Esophagus muscularis mucosa (tissue), 4 donors: ENCODE results near the gene LGR5. TPM values are rescaled to one million over a fixed set of nuclear protein-coding genes. Genes with fewer than 3 reads are reported as not detected.

ENCODE experiments used
- DNase-seq: peaks from one replicate; pipeline ENCODE4 v3.0.0-alpha.2; 2017; ENCODE audit errors: extremely low spot score
- H3K27ac ChIP-seq, 4 donors: fragments of 200-600 bp; sonication (generic); replicated peaks in 1 of 4; 1 replicate in 3 of 4; 2 replicates in 1 of 4; pipeline ENCODE4 v1.5.1; 2016 to 2019; ENCODE audit warnings: mild to moderate bottlenecking in 1 of 4
- H3K27me3 ChIP-seq, 4 donors: fragments of 200-600 bp; sonication (generic); one replicate each; pipeline versions ENCODE4 v1.5.1 to v1.6.0; 2016 to 2019
- H3K36me3 ChIP-seq, 4 donors: fragments of 200-600 bp; sonication (generic); one replicate each; pipeline ENCODE4 v1.5.1; 2016 to 2019
- H3K4me1 ChIP-seq, 4 donors: fragments of 200-600 bp; sonication (generic); one replicate each; pipeline ENCODE4 v1.5.1; 2016 to 2019
- H3K4me3 ChIP-seq, 4 donors: fragments of 200-600 bp; sonication (generic); 1 replicate in 2 of 4; 2 replicates in 2 of 4; pipeline ENCODE4 v1.5.1; 2016 to 2019; ENCODE audit warnings: mild to moderate bottlenecking in 4 of 4, moderate library complexity in 1 of 4
- H3K9me3 ChIP-seq, 4 donors: fragments of 200-600 bp; sonication (generic); 1 replicate in 3 of 4; 2 replicates in 1 of 4; pipeline ENCODE4 v1.5.1; 2016 to 2019
- CTCF ChIP-seq, 3 experiments: fragments of 200-600 bp in 2 of 3; fragments of 450-650 bp in 1 of 3; sonication (generic) in 2 of 3; IDR thresholded peaks; one replicate each; pipeline ENCODE4 v1.5.1; 2017 to 2019; ENCODE audit warnings: antibody characterized with exemption in 3 of 3, mild to moderate bottlenecking in 2 of 3, moderate library complexity in 1 of 3
- EP300 ChIP-seq: sonication (generic); formaldehyde crosslinking; IDR thresholded peaks from one replicate; pipeline ENCODE4 v1.6.1; 2017; ENCODE audit warnings: antibody characterized with exemption
- POLR2A ChIP-seq: fragments of 450-650 bp; IDR thresholded peaks from one replicate; pipeline ENCODE4 v1.6.1; 2017; ENCODE audit warnings: antibody characterized with exemption, moderate library complexity, mild to moderate bottlenecking, low read depth
- POLR2AphosphoS5 ChIP-seq, 2 donors: sonication (generic); formaldehyde crosslinking; IDR thresholded peaks; one replicate each; pipeline ENCODE4 v1.6.1; 2017; ENCODE audit warnings: antibody characterized with exemption in 2 of 2
- WGBS: methylation state at CpG from one replicate; pipeline ENCODE4 v1.1.5; 2018; 5-methylcytosine and 5-hydroxymethylcytosine counted together
- intact Hi-C: fragments of 100-400 bp; cut with DNase I; formaldehyde crosslinking; loops from one replicate; pipeline ENCODE4 v1.15.1; 2023
- total RNA-seq, 4 donors: library from RNA; depleted of rRNA; stranded (reverse); fragments of >200 nt; gene quantifications; one replicate each; pipeline versions ENCODE4 v1.1.0 to v1.2.1, GENCODE V29; 2016

LGR5 gene
- total RNA-seq, 4 donors from 2014 or later = under 0.01 to 0.39 (median 0.34) TPM; not detected in 1

GRCh38 chr12:71460850-71461609, 21.4 kb downstream of the LGR5 start:
- H3K4me3 ChIP-seq = no peak overlapping the region
- no peak overlapping the region for H3K27ac ChIP-seq
- H3K9me3 ChIP-seq = no peaks in the 10 kb centered on the region
- no peak for DNase-seq
- no peaks in the 10 kb centered on the region for H3K4me1 ChIP-seq
- intact Hi-C loops = no loop called here
- H3K36me3 ChIP-seq = no peaks in the 10 kb centered on the region
- H3K27me3 ChIP-seq = no peaks in the 10 kb centered on the region
- TF ChIP-seq POLR2A = no peak
- TF ChIP-seq EP300 = no peak
- no peak for TF ChIP-seq POLR2AphosphoS5 (IDR thresholded peaks at IDR 0.05)
- no peak for TF ChIP-seq CTCF (IDR thresholded peaks at IDR 0.05)
- 86% methylated on average over 1 of the region's 1 CpG for WGBS

- H3K27me3 ChIP-seq = no peaks in the 10 kb centered on the region
- H3K9me3 ChIP-seq = no peaks in the 10 kb centered on the region
- no peak overlapping the region for H3K4me3 ChIP-seq
- no peaks in the 10 kb centered on the region for H3K36me3 ChIP-seq
- H3K4me1 ChIP-seq = no peaks in the 10 kb centered on the region
- TF ChIP-seq POLR2A (no peak), EP300 (no peak), POLR2AphosphoS5 (IDR thresholded peaks at IDR 0.05) (no peak), CTCF (IDR thresholded peaks at IDR 0.05) (no peak)
- no peak overlapping the region for H3K27ac ChIP-seq
- intact Hi-C loops = no loop called here
- no peak for DNase-seq
- 69% methylated on average over 2 of the region's 2 CpGs for WGBS
These were observed 22.3 kb downstream of the LGR5 start for GRCh38 chr12:71461787-71462328.

GRCh38 chr12:71465796-71466195, 26.2 kb downstream of the LGR5 start:
- no peak for DNase-seq
- no peak for TF ChIP-seq POLR2A
- no peak for TF ChIP-seq CTCF (IDR thresholded peaks at IDR 0.05)
- no peak for TF ChIP-seq EP300
- no peak for TF ChIP-seq POLR2AphosphoS5 (IDR thresholded peaks at IDR 0.05)
- H3K27ac ChIP-seq = no peak overlapping the region
- no peaks in the 10 kb centered on the region for H3K27me3 ChIP-seq
- no peaks in the 10 kb centered on the region for H3K36me3 ChIP-seq
- no peak overlapping the region for H3K4me3 ChIP-seq
- intact Hi-C loops = no loop called here
- H3K4me1 ChIP-seq = no peaks in the 10 kb centered on the region
- no peaks in the 10 kb centered on the region for H3K9me3 ChIP-seq

- Histone ChIP-seq H3K4me1 (no peaks in the 10 kb centered on the region), H3K36me3 (no peaks in the 10 kb centered on the region), H3K9me3 (no peaks in the 10 kb centered on the region), H3K27ac (no peak overlapping the region), H3K4me3 (no peak overlapping the region), H3K27me3 (no peaks in the 10 kb centered on the region)
- 52% methylated on average over 15 of the region's 15 CpGs for WGBS
- DNase-seq = no peak
- intact Hi-C loops = no loop called here
- TF ChIP-seq POLR2AphosphoS5 (IDR thresholded peaks at IDR 0.05) (no peak), CTCF (IDR thresholded peaks at IDR 0.05) (no peak), EP300 (no peak), POLR2A (no peak)
These were observed 29.7 kb downstream of the LGR5 start for GRCh38 chr12:71469258-71469750.
